Measurements from ENCODE around the gene AUTS2.

GRCh38 chr7:70763961-70764691 is 1165.9 kb downstream of the AUTS2 start:
- TF ChIP-seq CTCF (conservative IDR thresholded peaks at IDR 0.05; ENCODE audit: low read length) (no peak), EZH2phosphoT487 (IDR thresholded peaks at IDR 0.05; ENCODE audit: borderline replicate concordance) (no peak)
